OCI-LY7 (cell line): ENCODE results near the gene KAZN. TPM values are rescaled to one million over a fixed set of nuclear protein-coding genes. Genes with fewer than 3 reads are reported as not detected.

Experiments used
- BruUV-seq: library from RNA; stranded (reverse); fragments of 400-500 nt; replicated peaks from 2 replicates; lab custom pipeline; 2021; lab: Mats Ljungman, UMichigan
- CTCF ChIA-PET: fragments of 300-600 bp; sonication (Branson Sonifier 250); formaldehyde crosslinking; loops from one replicate; lab custom pipeline; 2022; ENCODE audit warnings: antibody characterized with exemption; ENCODE audit not compliant: unreplicated experiment; lab: Charles Lee
- POLR2A ChIA-PET: fragments of 300-600 bp; sonication (Branson Sonifier 250); formaldehyde crosslinking; loops from one replicate; lab custom pipeline; 2022; ENCODE audit warnings: antibody characterized with exemption; lab: Charles Lee
- DNase-seq: peaks from one replicate; pipeline ENCODE4 v3.0.0-alpha.2; 2015; ENCODE audit warnings: low spot score
- H2AFZ ChIP-seq: fragments of 200-600 bp; sonication (generic), shearing (Covaris generic); 2 replicates; pipeline ENCODE4 v1.6.1; 2014; ENCODE audit warnings: mild to moderate bottlenecking, antibody characterized with exemption, low read length, moderate library complexity
- H3K27ac ChIP-seq: fragments of 200-600 bp; sonication (generic); 2 replicates; pipeline ENCODE4 v1.5.1; 2014; ENCODE audit warnings: mixed run types, low read depth, mild to moderate bottlenecking, moderate library complexity, low read length, inconsistent platforms; ENCODE audit not compliant: poor library complexity, severe bottlenecking
- H3K36me3 ChIP-seq: fragments of 200-600 bp; sonication (generic); 2 replicates; pipeline ENCODE4 v1.6.1; 2014; ENCODE audit warnings: mild to moderate bottlenecking, antibody characterized with exemption, low read length, moderate library complexity, mixed read lengths; ENCODE audit not compliant: insufficient read depth
- H3K4me1 ChIP-seq: fragments of 200-600 bp; sonication (generic); 2 replicates; pipeline ENCODE4 v1.5.1; 2014; ENCODE audit warnings: mild to moderate bottlenecking, low read length; ENCODE audit not compliant: insufficient read depth, poor library complexity, severe bottlenecking
- H3K4me2 ChIP-seq: fragments of 200-600 bp; sonication (generic); 2 replicates; pipeline ENCODE4 v1.6.1; 2014; ENCODE audit warnings: mild to moderate bottlenecking, low read length
- H3K4me3 ChIP-seq: fragments of 200-600 bp; sonication (generic); 2 replicates; pipeline ENCODE4 v1.5.1; 2014; ENCODE audit warnings: mild to moderate bottlenecking, low read depth, low read length; ENCODE audit not compliant: poor library complexity, severe bottlenecking
- H3K79me2 ChIP-seq: fragments of 200-600 bp; sonication (generic); 2 replicates; pipeline ENCODE4 v1.6.1; 2016; ENCODE audit warnings: low read depth, mild to moderate bottlenecking, low read length, moderate library complexity, mixed read lengths; ENCODE audit not compliant: insufficient read depth
- H3K9me2 ChIP-seq: fragments of 200-600 bp; sonication (generic); 2 replicates; pipeline ENCODE4 v1.6.1; 2016; ENCODE audit warnings: mild to moderate bottlenecking, low read length, mixed read lengths; ENCODE audit not compliant: insufficient read depth
- H3K9me3 ChIP-seq: fragments of 200-600 bp; sonication (generic); 2 replicates; pipeline ENCODE4 v1.6.1; 2014; ENCODE audit warnings: mild to moderate bottlenecking, mixed run types, low read length, mixed read lengths
- H4K20me1 ChIP-seq: fragments of 200-600 bp; sonication (generic); 2 replicates; pipeline ENCODE4 v1.6.1; 2014; ENCODE audit warnings: mild to moderate bottlenecking, antibody characterized with exemption, low read length, moderate library complexity, mixed read lengths; ENCODE audit not compliant: insufficient read depth
- EZH2phosphoT487 ChIP-seq: fragments of 200-600 bp; sonication (generic); IDR thresholded peaks from 2 replicates; pipeline ENCODE4 v1.6.1; 2018; ENCODE audit warnings: low read depth, borderline replicate concordance, mild to moderate bottlenecking, mixed run types, antibody characterized with exemption, low read length, moderate library complexity, mixed read lengths
- intact Hi-C: fragments of 100-400 bp; cut with micrococcal nuclease; formaldehyde crosslinking; loops from one replicate; pipeline ENCODE4 v1.10.0; 2022; ENCODE audit not compliant: unreplicated experiment
- total RNA-seq, 2 experiments: library from RNA; depleted of rRNA in 1 of 2; stranded (reverse); fragments of >200 nt in 1 of 2; shearing (Covaris generic) in 1 of 2; gene quantifications; 2 replicates each; pipeline ENCODE4 v1.2.3, GENCODE V29; 2014 to 2022
- TF ChIP-seq, protein P1 (sequence below): fragments of 200-600 bp; sonication (generic); conservative IDR thresholded peaks from 2 replicates; pipeline ENCODE4 v1.5.1; 2014; ENCODE audit warnings: mild to moderate bottlenecking, antibody characterized with exemption, low read length, moderate library complexity, mixed read lengths

Gene KAZN
- total RNA-seq, 2 experiments from 2014 or later, result 0.40 to 2.4 TPM

- POLR2A ChIA-PET, result no interaction called here
- Histone ChIP-seq H3K79me2 (no peaks in the 10 kb centered on the region), H3K27ac (no peak overlapping the region), H3K9me3 (no peaks in the 10 kb centered on the region), H3K9me2 (no peaks in the 10 kb centered on the region), H2AFZ (no peak overlapping the region), H3K36me3 (no peaks in the 10 kb centered on the region), H3K4me2 (no peak overlapping the region), H3K4me1 (no peaks in the 10 kb centered on the region), H3K4me3 (no peak overlapping the region), H4K20me1 (no peaks in the 10 kb centered on the region)
- TF ChIP-seq, protein P1, sequence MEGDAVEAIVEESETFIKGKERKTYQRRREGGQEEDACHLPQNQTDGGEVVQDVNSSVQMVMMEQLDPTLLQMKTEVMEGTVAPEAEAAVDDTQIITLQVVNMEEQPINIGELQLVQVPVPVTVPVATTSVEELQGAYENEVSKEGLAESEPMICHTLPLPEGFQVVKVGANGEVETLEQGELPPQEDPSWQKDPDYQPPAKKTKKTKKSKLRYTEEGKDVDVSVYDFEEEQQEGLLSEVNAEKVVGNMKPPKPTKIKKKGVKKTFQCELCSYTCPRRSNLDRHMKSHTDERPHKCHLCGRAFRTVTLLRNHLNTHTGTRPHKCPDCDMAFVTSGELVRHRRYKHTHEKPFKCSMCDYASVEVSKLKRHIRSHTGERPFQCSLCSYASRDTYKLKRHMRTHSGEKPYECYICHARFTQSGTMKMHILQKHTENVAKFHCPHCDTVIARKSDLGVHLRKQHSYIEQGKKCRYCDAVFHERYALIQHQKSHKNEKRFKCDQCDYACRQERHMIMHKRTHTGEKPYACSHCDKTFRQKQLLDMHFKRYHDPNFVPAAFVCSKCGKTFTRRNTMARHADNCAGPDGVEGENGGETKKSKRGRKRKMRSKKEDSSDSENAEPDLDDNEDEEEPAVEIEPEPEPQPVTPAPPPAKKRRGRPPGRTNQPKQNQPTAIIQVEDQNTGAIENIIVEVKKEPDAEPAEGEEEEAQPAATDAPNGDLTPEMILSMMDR, result no peak
- TF ChIP-seq EZH2phosphoT487, result no peak
- CTCF ChIA-PET, result interaction anchor here (0.6 kb wide), 1 partner anchor 811 kb away, joined by 3 read pairs; no protein-coding TSS in a partner anchor
- intact Hi-C loops, result no loop called here
- DNase-seq, result no peak
- no TSS peak for BruUV-seq
These were observed 338.3 kb downstream of the KAZN start for GRCh38 chr1:14936815-14937214.

DNA sequence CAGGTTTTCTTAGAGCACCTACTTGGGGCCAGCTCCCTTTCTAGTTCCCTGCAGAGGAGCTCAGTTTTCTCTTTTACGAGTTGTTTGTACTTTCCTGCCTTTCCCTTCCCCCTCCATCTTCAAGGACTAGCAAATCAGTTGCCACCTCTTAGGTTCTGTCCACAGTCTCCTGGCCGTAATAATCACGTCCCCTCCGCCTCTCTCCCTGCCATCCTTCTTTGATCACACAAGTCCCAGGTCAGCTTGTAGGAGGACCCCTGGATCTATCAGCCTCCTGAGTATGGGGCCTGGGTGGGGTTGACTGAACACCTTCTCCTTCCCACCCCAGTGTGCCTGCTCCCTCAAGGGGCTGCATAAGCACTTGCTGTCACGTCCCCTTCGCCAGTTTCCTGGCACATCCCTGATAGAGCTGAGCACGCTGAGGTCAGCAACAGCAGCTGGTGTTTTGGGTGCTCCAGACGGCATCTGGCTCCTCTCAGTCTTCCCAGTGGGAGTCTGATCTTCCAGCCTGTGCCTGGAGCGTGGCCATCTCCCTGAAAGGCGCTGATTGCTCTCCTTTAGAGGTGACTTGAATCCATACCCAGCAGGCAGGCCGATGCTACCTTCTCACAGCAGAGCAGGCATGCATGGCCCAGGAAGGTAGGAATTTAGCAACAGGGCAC lies 338.9 kb downstream of the KAZN start:
- DNase-seq, result no peak
- no peaks in the 10 kb centered on the region for H3K9me3 ChIP-seq
- BruUV-seq, result no TSS peak
- no peaks in the 10 kb centered on the region for H4K20me1 ChIP-seq
- POLR2A ChIA-PET, result no interaction called here
- TF ChIP-seq EZH2phosphoT487, result no peak
- TF ChIP-seq, protein P1, result no peak
- H3K4me1 ChIP-seq, result no peaks in the 10 kb centered on the region
- H2AFZ ChIP-seq, result no peak overlapping the region
- H3K36me3 ChIP-seq, result no peaks in the 10 kb centered on the region
- H3K9me2 ChIP-seq, result no peaks in the 10 kb centered on the region
- intact Hi-C loops, result no loop called here
- H3K27ac ChIP-seq, result no peak overlapping the region
- H3K79me2 ChIP-seq, result no peaks in the 10 kb centered on the region
- CTCF ChIA-PET, result interaction anchor here (0.6 kb wide), 1 partner anchor 812 kb away, joined by 3 read pairs; no protein-coding TSS in a partner anchor
- no peak overlapping the region for H3K4me2 ChIP-seq
- no peak overlapping the region for H3K4me3 ChIP-seq

GRCh38 chr1:14939527-14940284 lies 341.2 kb downstream of the KAZN start:
- Histone ChIP-seq H3K36me3 (no peaks in the 10 kb centered on the region), H3K4me3 (no peak overlapping the region), H3K9me3 (no peaks in the 10 kb centered on the region), H3K4me1 (no peaks in the 10 kb centered on the region), H3K79me2 (no peaks in the 10 kb centered on the region), H3K9me2 (no peaks in the 10 kb centered on the region), H3K27ac (no peak overlapping the region), H3K4me2 (no peak overlapping the region), H2AFZ (no peak overlapping the region), H4K20me1 (no peaks in the 10 kb centered on the region)
- TF ChIP-seq EZH2phosphoT487, result no peak
- TF ChIP-seq, protein P1, result no peak
- intact Hi-C loops, result no loop called here
- BruUV-seq, result no TSS peak
- CTCF ChIA-PET, result no interaction called here
- POLR2A ChIA-PET, result no interaction called here
- DNase-seq, result no peak
